WTC11 (cell line): ENCODE data around the gene TNFRSF1B.

Source experiments
- CTCF ChIP-seq: fragments of 200-600 bp; IDR thresholded peaks from 2 replicates; pipeline ENCODE4 v1.8.0; 2022; ENCODE audit warnings: antibody characterized with exemption
- FOXP1 ChIP-seq: sonication (generic); formaldehyde crosslinking; IDR thresholded peaks from 2 replicates; pipeline ENCODE4 v1.8.0; 2022; ENCODE audit warnings: missing genetic modification reagents, mild to moderate bottlenecking, moderate library complexity, borderline replicate concordance
- MAX ChIP-seq: sonication (generic); formaldehyde crosslinking; IDR thresholded peaks from 2 replicates; pipeline ENCODE4 v1.8.0; 2022; ENCODE audit warnings: mild to moderate bottlenecking, missing genetic modification reagents
- MLX ChIP-seq: sonication (generic); formaldehyde crosslinking; IDR thresholded peaks from 2 replicates; pipeline ENCODE4 v1.8.1; 2023; ENCODE audit warnings: mild to moderate bottlenecking, missing genetic modification reagents, moderate library complexity
- SMAD4 ChIP-seq: sonication (generic); formaldehyde crosslinking; IDR thresholded peaks from 2 replicates; pipeline ENCODE4 v1.8.0; 2022; ENCODE audit warnings: mild to moderate bottlenecking, missing genetic modification reagents
- TCF7 ChIP-seq: sonication (generic); formaldehyde crosslinking; IDR thresholded peaks from 2 replicates; pipeline ENCODE4 v1.8.0; 2022; ENCODE audit warnings: mild to moderate bottlenecking, low read depth, missing genetic modification reagents, moderate library complexity
- USF1 ChIP-seq: sonication (generic); formaldehyde crosslinking; IDR thresholded peaks from 2 replicates; pipeline ENCODE4 v1.8.0; 2022; ENCODE audit warnings: mild to moderate bottlenecking, missing genetic modification reagents
- ZMAT4 ChIP-seq: fragments of 250-450 bp; sonication (Bioruptor Pico); IDR thresholded peaks from 2 replicates; pipeline ENCODE4 v1.9.0; 2021; ENCODE audit warnings: mild to moderate bottlenecking
- ZNF281 ChIP-seq: sonication (generic); formaldehyde crosslinking; IDR thresholded peaks from 2 replicates; pipeline ENCODE4 v1.8.0; 2023; ENCODE audit warnings: mild to moderate bottlenecking, missing genetic modification reagents
- ZNF317 ChIP-seq: sonication (generic); formaldehyde crosslinking; IDR thresholded peaks from 2 replicates; pipeline ENCODE4 v1.8.1; 2023; ENCODE audit warnings: low read depth, mild to moderate bottlenecking, moderate library complexity, missing genetic modification reagents, borderline replicate concordance

GRCh38 chr1:12148958-12149790 is 17.6 kb upstream of the TNFRSF1B start:
- TF ChIP-seq USF1 (CRISPR knock-in tag) (no peak), ZNF317 (no peak), ZMAT4 (no peak), SMAD4 (CRISPR knock-in tag) (no peak), TCF7 (CRISPR knock-in tag) (no peak), ZNF281 (CRISPR knock-in tag) (no peak), MAX (CRISPR knock-in tag) (no peak), MLX (CRISPR knock-in tag) (no peak), FOXP1 (CRISPR knock-in tag) (no peak), CTCF (no peak)
